GM19467 (cell line): Measurements from ENCODE around the gene ANKRD63.

Experiments
- ATAC-seq: cut with Tn5 transposase; IDR thresholded peaks from one replicate; pipeline ENCODE4 v1.9.1; 2021; ENCODE audit warnings: mild to moderate bottlenecking, moderate library complexity; ENCODE audit not compliant: unreplicated experiment

The ANKRD63 gene

GRCh38 chr15:40263024-40263754 lies 19.7 kb downstream of the ANKRD63 start:
- no peak for ATAC-seq

GRCh38 chr15:40259021-40259420 lies 23.8 kb downstream of the ANKRD63 start:
- no peak for ATAC-seq

GRCh38 chr15:40258544-40258943 lies 24.3 kb downstream of the ANKRD63 start:
- ATAC-seq = no peak

- ATAC-seq = no peak
Measured at GRCh38 chr15:40257656-40258450, 25.0 kb downstream of the ANKRD63 start.

GRCh38 chr15:40256638-40257235 lies 26.1 kb downstream of the ANKRD63 start:
- ATAC-seq = no peak

- no peak for ATAC-seq
Measured at GRCh38 chr15:40255033-40255432, 27.8 kb downstream of the ANKRD63 start.

GRCh38 chr15:40254452-40254851 lies 28.4 kb downstream of the ANKRD63 start:
- ATAC-seq = no peak

- ATAC-seq = no peak
Measured at GRCh38 chr15:40253167-40253790, 29.6 kb downstream of the ANKRD63 start.

- no peak for ATAC-seq
Measured at GRCh38 chr15:40252438-40253166, 30.3 kb downstream of the ANKRD63 start.

- ATAC-seq = no peak
Measured at GRCh38 chr15:40252141-40252437, 30.8 kb downstream of the ANKRD63 start.

GRCh38 chr15:40251486-40252140 lies 31.3 kb downstream of the ANKRD63 start:
- no peak for ATAC-seq

- ATAC-seq = no peak
Measured at GRCh38 chr15:40250771-40251483, 31.9 kb downstream of the ANKRD63 start.

- no peak for ATAC-seq
Measured at GRCh38 chr15:40250304-40250656, 32.6 kb downstream of the ANKRD63 start.

- no peak for ATAC-seq
Measured at GRCh38 chr15:40249477-40250303, 33.2 kb downstream of the ANKRD63 start.

- no peak for ATAC-seq
Measured at GRCh38 chr15:40248006-40248783, 34.7 kb downstream of the ANKRD63 start.

- no peak for ATAC-seq
Measured at GRCh38 chr15:40247406-40247971, 35.4 kb downstream of the ANKRD63 start.

GRCh38 chr15:40246496-40247280 lies 36.2 kb downstream of the ANKRD63 start:
- ATAC-seq = no peak
